Mesothelial cell of epicardium (in vitro differentiated cells): Measurements from ENCODE around the gene BACH1. TPM values are rescaled to one million over a fixed set of nuclear protein-coding genes. Genes with fewer than 3 reads are reported as not detected.
A peak's percentile ranks its signal among the peaks of the same experiment; 100 is the strongest.

Experiments
- DNase-seq, 2 experiments: peaks; one replicate each; pipeline ENCODE4 v3.0.0; 2021; ENCODE audit warnings: low spot score in 2 of 2; ENCODE audit not compliant: unreplicated experiment in 2 of 2
- H3K27ac Mint-ChIP-seq: 2 replicates; pipeline ENCODE4 v1.8.0; 2021; ENCODE audit warnings: mixed read lengths
- H3K27me3 Mint-ChIP-seq: 2 replicates; pipeline ENCODE4 v1.8.0; 2021; ENCODE audit warnings: low read depth, mixed read lengths
- H3K36me3 Mint-ChIP-seq: 2 replicates; pipeline ENCODE4 v1.8.0; 2021; ENCODE audit warnings: mixed read lengths
- H3K4me1 Mint-ChIP-seq: 2 replicates; pipeline ENCODE4 v1.8.0; 2021; ENCODE audit warnings: mixed read lengths
- H3K4me3 Mint-ChIP-seq: 2 replicates; pipeline ENCODE4 v1.8.0; 2021; ENCODE audit warnings: mild to moderate bottlenecking, moderate library complexity, mixed read lengths
- H3K9me3 Mint-ChIP-seq: 2 replicates; pipeline ENCODE4 v1.8.0; 2021; ENCODE audit warnings: mixed read lengths
- CTCF ChIP-seq: fragments of 200-600 bp; sonication (generic); IDR thresholded peaks from one replicate; pipeline ENCODE4 v1.5.0; 2021; ENCODE audit warnings: antibody characterized with exemption; ENCODE audit not compliant: unreplicated experiment
- total RNA-seq: library from RNA; stranded (reverse); gene quantifications from 3 replicates; pipeline ENCODE4 v1.2.1, GENCODE V29; 2021

BACH1 gene
- total RNA-seq, 1 donor from 2014 or later: 100 TPM

- H3K27ac Mint-ChIP-seq: peak overlapping the region; percentile 21
- no peak for TF ChIP-seq CTCF
- H3K4me1 Mint-ChIP-seq: peaks cover 36% of the 10 kb centered on the region
- peaks cover 2% of the 10 kb centered on the region for H3K9me3 Mint-ChIP-seq
- H3K36me3 Mint-ChIP-seq: peaks cover 23% of the 10 kb centered on the region
- no peaks in the 10 kb centered on the region for H3K27me3 Mint-ChIP-seq
- no peak for DNase-seq
- no peak overlapping the region for H3K4me3 Mint-ChIP-seq
Observed at GRCh38 chr21:29379517-29380054, 80.9 kb downstream of the BACH1 start.

GRCh38 chr21:29382030-29382654 is 83.4 kb downstream of the BACH1 start:
- peak overlapping the region; percentile 90 for H3K27ac Mint-ChIP-seq

GRCh38 chr21:29384683-29385359 is 86.1 kb downstream of the BACH1 start:
- no peak for TF ChIP-seq CTCF
- H3K27ac Mint-ChIP-seq: no peak overlapping the region
- no peaks in the 10 kb centered on the region for H3K9me3 Mint-ChIP-seq
- no peak for DNase-seq
- H3K4me3 Mint-ChIP-seq: no peak overlapping the region
- no peaks in the 10 kb centered on the region for H3K27me3 Mint-ChIP-seq
- H3K36me3 Mint-ChIP-seq: no peaks in the 10 kb centered on the region
- peaks cover 29% of the 10 kb centered on the region for H3K4me1 Mint-ChIP-seq

More at GRCh38 chr21:29382030-29382654, 83.4 kb downstream of the BACH1 start:
- no peak for TF ChIP-seq CTCF
- H3K4me1 Mint-ChIP-seq: peaks cover 38% of the 10 kb centered on the region
- H3K27me3 Mint-ChIP-seq: no peaks in the 10 kb centered on the region
- no peak for DNase-seq
- H3K9me3 Mint-ChIP-seq: no peaks in the 10 kb centered on the region
- no peak overlapping the region for H3K4me3 Mint-ChIP-seq
- H3K36me3 Mint-ChIP-seq: peaks cover 4% of the 10 kb centered on the region

GRCh38 chr21:29385934-29386520 is 87.3 kb downstream of the BACH1 start:
- H3K9me3 Mint-ChIP-seq: no peaks in the 10 kb centered on the region
- H3K4me3 Mint-ChIP-seq: no peak overlapping the region
- H3K27me3 Mint-ChIP-seq: no peaks in the 10 kb centered on the region
- no peak overlapping the region for H3K27ac Mint-ChIP-seq
- peaks cover 37% of the 10 kb centered on the region for H3K4me1 Mint-ChIP-seq
- no peaks in the 10 kb centered on the region for H3K36me3 Mint-ChIP-seq
- TF ChIP-seq CTCF: no peak
- no peak for DNase-seq

- no peak for TF ChIP-seq CTCF
- no peaks in the 10 kb centered on the region for H3K27me3 Mint-ChIP-seq
- no peak overlapping the region for H3K4me3 Mint-ChIP-seq
- H3K27ac Mint-ChIP-seq: peak overlapping the region; percentile 40
- H3K9me3 Mint-ChIP-seq: no peaks in the 10 kb centered on the region
- H3K36me3 Mint-ChIP-seq: peaks cover 4% of the 10 kb centered on the region
- no peak for DNase-seq
- peaks cover 32% of the 10 kb centered on the region for H3K4me1 Mint-ChIP-seq
Observed at GRCh38 chr21:29386803-29387202, 88.1 kb downstream of the BACH1 start.
